GM19463 (cell line): ENCODE measurements around the gene PDP2.

Source experiments
- ATAC-seq: cut with Tn5 transposase; IDR thresholded peaks from one replicate; pipeline ENCODE4 v1.9.1; 2021; ENCODE audit warnings: mild to moderate bottlenecking, moderate library complexity; ENCODE audit not compliant: unreplicated experiment

PDP2 gene, protein sequence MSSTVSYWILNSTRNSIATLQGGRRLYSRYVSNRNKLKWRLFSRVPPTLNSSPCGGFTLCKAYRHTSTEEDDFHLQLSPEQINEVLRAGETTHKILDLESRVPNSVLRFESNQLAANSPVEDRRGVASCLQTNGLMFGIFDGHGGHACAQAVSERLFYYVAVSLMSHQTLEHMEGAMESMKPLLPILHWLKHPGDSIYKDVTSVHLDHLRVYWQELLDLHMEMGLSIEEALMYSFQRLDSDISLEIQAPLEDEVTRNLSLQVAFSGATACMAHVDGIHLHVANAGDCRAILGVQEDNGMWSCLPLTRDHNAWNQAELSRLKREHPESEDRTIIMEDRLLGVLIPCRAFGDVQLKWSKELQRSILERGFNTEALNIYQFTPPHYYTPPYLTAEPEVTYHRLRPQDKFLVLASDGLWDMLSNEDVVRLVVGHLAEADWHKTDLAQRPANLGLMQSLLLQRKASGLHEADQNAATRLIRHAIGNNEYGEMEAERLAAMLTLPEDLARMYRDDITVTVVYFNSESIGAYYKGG

GRCh38 chr16:66880288-66881013, at the start of gene PDP2:
PDP2 (plus strand) TSS chr16:66880515; CDS start chr16:66884285, 3,770 bp downstream.
- ATAC-seq: peak; percentile 91

GRCh38 chr16:66832190-66832589, 48.1 kb upstream of the PDP2 start:
- no peak for ATAC-seq

- no peak for ATAC-seq
Measured at GRCh38 chr16:66832661-66833305, 47.5 kb upstream of the PDP2 start.

DNA sequence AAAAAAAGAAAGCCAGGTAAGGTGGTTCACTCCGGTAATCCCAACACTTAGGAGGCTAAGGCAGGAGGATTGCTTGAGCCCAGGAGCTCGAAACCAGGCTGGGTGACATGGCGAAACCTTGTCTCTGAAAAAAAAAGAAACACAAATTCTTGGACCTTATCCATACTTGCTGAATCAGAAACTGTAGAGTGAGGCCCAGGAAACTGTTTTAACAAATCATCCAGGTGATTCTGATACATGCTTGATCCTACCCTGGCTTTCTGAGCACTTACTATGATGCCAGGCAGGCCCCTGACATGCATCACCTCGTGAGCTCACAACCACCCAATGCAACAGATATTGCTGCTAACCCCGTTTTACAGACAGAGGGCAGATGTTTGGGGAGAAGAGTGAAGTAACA, 45.6 kb upstream of the PDP2 start:
- no peak for ATAC-seq

GRCh38 chr16:66840883-66841282, 39.4 kb upstream of the PDP2 start:
- ATAC-seq: no peak

GRCh38 chr16:66841366-66841765, 38.9 kb upstream of the PDP2 start:
- no peak for ATAC-seq

GRCh38 chr16:66842765-66843164, 37.5 kb upstream of the PDP2 start:
- no peak for ATAC-seq

DNA sequence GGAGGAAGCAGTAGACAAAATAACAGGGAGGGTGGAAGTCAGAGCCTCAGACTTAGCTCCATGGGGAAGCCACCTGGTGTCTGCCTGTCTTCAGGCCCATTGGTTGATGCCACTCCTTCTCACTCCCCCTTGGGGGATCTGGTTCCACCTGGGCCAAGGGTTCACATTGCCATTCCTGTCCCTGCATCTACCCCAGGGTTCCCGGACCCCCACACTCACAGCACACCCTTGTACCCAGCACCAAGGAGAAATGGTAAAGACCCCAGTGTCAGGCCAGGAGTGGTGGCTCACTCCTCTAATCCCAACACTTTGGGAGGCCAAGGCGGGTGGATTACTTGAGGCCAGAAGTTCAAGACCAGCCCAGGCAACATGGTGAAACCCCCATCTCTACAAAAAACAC, 37.1 kb upstream of the PDP2 start:
- no peak for ATAC-seq

DNA sequence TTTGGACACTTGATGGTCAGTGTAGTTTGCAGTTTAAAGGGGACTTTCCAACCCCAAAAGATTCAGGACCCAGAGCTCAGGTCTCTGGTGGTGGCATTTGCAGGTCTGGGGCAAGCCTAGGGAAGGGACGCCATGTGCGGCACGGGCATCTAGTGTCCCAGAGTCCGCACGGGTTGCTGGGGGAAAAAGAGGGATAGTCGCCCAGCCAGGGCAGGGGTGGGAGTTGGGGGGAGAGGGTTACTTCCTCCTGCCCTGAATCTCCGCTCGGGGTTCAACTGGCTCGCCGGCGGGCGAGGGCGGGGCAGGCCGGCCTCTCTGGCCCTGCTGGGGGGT, 36.3 kb upstream of the PDP2 start:
- ATAC-seq: no peak

GRCh38 chr16:66844342-66845079, 35.8 kb upstream of the PDP2 start, which contains the start of gene CA7:
CA7 (plus strand) TSS chr16:66844414; CDS start chr16:66844488, 74 bp downstream.
- ATAC-seq: no peak

- no peak for ATAC-seq
Measured at GRCh38 chr16:66845080-66845410, 35.3 kb upstream of the PDP2 start.

GRCh38 chr16:66845791-66846221, 34.5 kb upstream of the PDP2 start:
- no peak for ATAC-seq

- ATAC-seq: no peak
Measured at GRCh38 chr16:66846266-66846665, 34.0 kb upstream of the PDP2 start.

GRCh38 chr16:66846831-66847230, 33.5 kb upstream of the PDP2 start:
- no peak for ATAC-seq

DNA sequence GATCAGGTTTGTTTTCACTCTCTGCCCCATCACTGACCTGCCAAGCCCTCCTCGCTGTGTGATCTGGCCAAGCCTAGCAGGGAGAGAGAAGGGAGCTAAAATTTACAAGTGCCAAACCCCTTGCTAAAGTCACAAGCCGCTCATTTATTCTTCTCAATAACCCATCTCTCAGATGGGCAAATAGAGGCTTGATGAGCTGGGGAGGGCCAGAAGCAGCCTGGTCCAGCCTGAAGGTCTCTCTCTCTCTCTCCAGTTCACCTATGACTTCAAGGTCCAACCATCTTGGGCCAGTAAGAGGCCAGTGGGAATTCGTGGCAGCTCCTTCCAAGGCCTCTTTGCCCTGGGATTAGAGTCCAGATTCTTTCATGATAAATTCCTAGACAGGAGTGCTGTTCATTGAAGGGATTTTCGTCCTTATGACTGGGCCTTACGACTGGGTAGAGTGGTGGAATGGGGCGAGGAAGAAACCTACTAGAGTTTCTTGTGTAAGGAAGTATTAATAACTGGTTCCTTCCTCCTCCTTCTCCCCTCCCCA, 32.7 kb upstream of the PDP2 start:
- no peak for ATAC-seq

GRCh38 chr16:66848172-66848571, 32.1 kb upstream of the PDP2 start:
- no peak for ATAC-seq

- ATAC-seq: no peak
Measured at GRCh38 chr16:66849021-66849420, 31.3 kb upstream of the PDP2 start.

- ATAC-seq: no peak
Measured at GRCh38 chr16:66849549-66849948, 30.8 kb upstream of the PDP2 start.

GRCh38 chr16:66850115-66850815, 30.1 kb upstream of the PDP2 start:
- ATAC-seq: no peak
